ENCODE measurements around the gene ACLY. TPM values are rescaled to one million over a fixed set of nuclear protein-coding genes. Genes with fewer than 3 reads are reported as not detected.
A peak's percentile ranks its signal among the peaks of the same experiment; 100 is the strongest.

The ACLY gene
- total RNA-seq, 4 donors from 2014 or later = 30.0 to 108 (median 67.3) TPM

DNA sequence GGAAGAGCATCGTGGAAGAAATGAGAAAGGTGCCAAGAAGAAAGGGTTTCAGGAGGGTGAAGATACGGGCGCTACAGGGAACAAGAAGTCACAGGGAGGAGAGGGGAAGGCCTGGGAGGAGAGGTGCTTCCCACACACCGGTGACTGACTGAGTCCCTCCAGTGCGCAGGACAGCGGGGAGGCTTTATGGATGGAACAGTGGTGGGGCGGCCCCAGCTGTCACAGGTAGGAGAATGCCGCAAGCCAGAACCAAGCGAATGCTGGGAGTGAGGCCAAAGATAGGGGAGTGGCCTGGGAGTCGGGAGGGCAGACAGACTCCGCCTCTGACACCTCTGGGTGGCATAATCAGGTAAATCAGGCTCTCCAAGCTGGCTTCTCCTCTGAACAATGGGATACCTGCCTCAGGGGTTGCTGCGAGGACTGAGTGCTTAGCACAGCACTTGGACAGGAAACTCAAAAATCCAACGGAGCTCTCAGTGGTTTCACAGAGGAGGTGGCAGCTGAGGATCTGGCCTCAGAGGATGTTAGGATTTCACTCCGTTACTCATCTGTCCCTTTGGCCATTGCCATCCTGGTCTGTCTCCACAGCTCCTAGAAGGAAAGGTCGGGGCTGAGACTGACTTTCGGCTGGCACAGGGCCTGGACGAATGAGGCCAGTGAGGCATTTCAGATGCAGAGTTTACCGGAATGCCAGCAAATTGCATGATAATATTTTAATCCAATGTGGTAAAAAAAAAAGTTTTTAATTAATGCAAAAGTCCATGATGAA is 47.1 kb upstream of the ACLY start:
- Histone ChIP-seq H3K36me3 (no peaks in the 10 kb centered on the region), H3K4me1 (peaks cover 0 to 9% of the 10 kb centered on the region in 2 donors), H3K27ac (peak overlapping the region; percentile 85 to 91), H3K4me3 (peak overlapping the region; percentile 79 to 92), H3K9me3 (no peaks in the 10 kb centered on the region), H3K27me3 (no peaks in the 10 kb centered on the region)
- peak; percentile 55 to 63 for DNase-seq
- intact Hi-C loops (cut with DNase I; ENCODE audit: low total_unique reads) = loop anchor here (10.0 kb wide), 2 partner anchors 59 to 149 kb away; partner anchors contain the start of genes DHX58 and NKIRAS2
- TF ChIP-seq POLR2A (IDR thresholded peaks at IDR 0.05) = no peak
- TF ChIP-seq, protein P1, sequence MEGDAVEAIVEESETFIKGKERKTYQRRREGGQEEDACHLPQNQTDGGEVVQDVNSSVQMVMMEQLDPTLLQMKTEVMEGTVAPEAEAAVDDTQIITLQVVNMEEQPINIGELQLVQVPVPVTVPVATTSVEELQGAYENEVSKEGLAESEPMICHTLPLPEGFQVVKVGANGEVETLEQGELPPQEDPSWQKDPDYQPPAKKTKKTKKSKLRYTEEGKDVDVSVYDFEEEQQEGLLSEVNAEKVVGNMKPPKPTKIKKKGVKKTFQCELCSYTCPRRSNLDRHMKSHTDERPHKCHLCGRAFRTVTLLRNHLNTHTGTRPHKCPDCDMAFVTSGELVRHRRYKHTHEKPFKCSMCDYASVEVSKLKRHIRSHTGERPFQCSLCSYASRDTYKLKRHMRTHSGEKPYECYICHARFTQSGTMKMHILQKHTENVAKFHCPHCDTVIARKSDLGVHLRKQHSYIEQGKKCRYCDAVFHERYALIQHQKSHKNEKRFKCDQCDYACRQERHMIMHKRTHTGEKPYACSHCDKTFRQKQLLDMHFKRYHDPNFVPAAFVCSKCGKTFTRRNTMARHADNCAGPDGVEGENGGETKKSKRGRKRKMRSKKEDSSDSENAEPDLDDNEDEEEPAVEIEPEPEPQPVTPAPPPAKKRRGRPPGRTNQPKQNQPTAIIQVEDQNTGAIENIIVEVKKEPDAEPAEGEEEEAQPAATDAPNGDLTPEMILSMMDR (IDR thresholded peaks at IDR 0.05) = no peak

GRCh38 chr17:41962768-41963434 is 44.1 kb upstream of the ACLY start:
- peaks cover 0 to 9% of the 10 kb centered on the region in 2 donors for H3K4me1 ChIP-seq
- no peak overlapping the region for H3K4me3 ChIP-seq
- no peaks in the 10 kb centered on the region for H3K36me3 ChIP-seq
- no peaks in the 10 kb centered on the region for H3K27me3 ChIP-seq
- TF ChIP-seq POLR2A (IDR thresholded peaks at IDR 0.05) = no peak
- TF ChIP-seq, protein P1 (IDR thresholded peaks at IDR 0.05) = peak; percentile 79 to 85 (median 80)
- no peaks in the 10 kb centered on the region for H3K9me3 ChIP-seq
- H3K27ac ChIP-seq = no peak overlapping the region
- intact Hi-C loops (cut with DNase I; ENCODE audit: low total_unique reads) = loop anchor here (10.0 kb wide), 2 partner anchors 62 to 152 kb away; partner anchors contain the start of genes DHX58 and NKIRAS2
- DNase-seq = peak; percentile 74 to 82

DNA sequence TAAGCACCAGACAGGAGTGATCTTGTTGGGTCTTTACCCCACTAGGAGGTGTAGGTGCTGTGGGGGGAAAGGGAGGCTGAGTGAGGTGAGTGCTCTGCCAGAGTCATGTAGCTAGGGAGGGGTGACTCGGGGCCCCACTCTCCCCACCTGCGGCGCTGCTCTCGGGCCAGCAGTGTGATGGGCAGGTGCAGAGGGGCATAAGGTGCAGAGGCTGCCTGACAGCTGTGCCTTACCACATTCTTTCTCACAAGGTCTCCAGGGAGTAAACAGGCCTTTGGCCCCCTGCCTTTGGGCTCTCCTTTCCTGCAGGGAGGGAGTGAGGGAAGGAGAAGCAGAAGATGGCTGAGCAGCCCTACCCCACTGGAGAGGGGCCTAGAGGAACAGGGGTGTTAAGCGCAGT is 43.4 kb upstream of the ACLY start:
- Histone ChIP-seq H3K27me3 (no peaks in the 10 kb centered on the region), H3K4me1 (peaks cover 0 to 9% of the 10 kb centered on the region in 2 donors), H3K4me3 (no peak overlapping the region), H3K36me3 (no peaks in the 10 kb centered on the region), H3K9me3 (no peaks in the 10 kb centered on the region), H3K27ac (no peak overlapping the region)
- intact Hi-C loops (cut with DNase I; ENCODE audit: low total_unique reads) = loop anchor here (10.0 kb wide), 2 partner anchors 63 to 153 kb away; partner anchors contain the start of genes DHX58 and NKIRAS2
- TF ChIP-seq POLR2A (IDR thresholded peaks at IDR 0.05) = no peak
- TF ChIP-seq, protein P1 (IDR thresholded peaks at IDR 0.05) = no peak
- no peak for DNase-seq

GRCh38 chr17:41959336-41960095 is 40.8 kb upstream of the ACLY start:
- Histone ChIP-seq H3K9me3 (no peaks in the 10 kb centered on the region), H3K4me3 (no peak overlapping the region), H3K4me1 (no peaks in the 10 kb centered on the region), H3K36me3 (no peaks in the 10 kb centered on the region), H3K27ac (no peak overlapping the region), H3K27me3 (no peaks in the 10 kb centered on the region)
- intact Hi-C loops (cut with DNase I; ENCODE audit: low total_unique reads) = loop anchor here (10.0 kb wide), 2 partner anchors 65 to 155 kb away; partner anchors contain the start of genes DHX58 and NKIRAS2
- no peak for TF ChIP-seq POLR2A (IDR thresholded peaks at IDR 0.05)
- TF ChIP-seq, protein P1 (IDR thresholded peaks at IDR 0.05) = no peak
- DNase-seq = no peak
